CD4-positive, alpha-beta memory T cell (primary cell): ENCODE results near the gene ARL15. TPM values are rescaled to one million over a fixed set of nuclear protein-coding genes. Genes with fewer than 3 reads are reported as not detected.

ENCODE experiments used
- CTCF ChIA-PET: fragments of 350-600 bp; sonication (Branson Sonifier 250); formaldehyde crosslinking; loops from one replicate; lab custom pipeline; 2021; ENCODE audit warnings: inconsistent platforms; ENCODE audit not compliant: partially characterized antibody; lab: Charles Lee
- POLR2A ChIA-PET: fragments of 350-600 bp; sonication (Branson Sonifier 250); formaldehyde crosslinking; loops from one replicate; lab custom pipeline; 2021; ENCODE audit not compliant: partially characterized antibody; lab: Charles Lee
- DNase-seq, 5 donors: peaks; one replicate each; pipeline versions ENCODE4 v3.0.0 to v3.0.0-alpha.2; 2020 to 2022; ENCODE audit warnings: mixed read lengths in 1 of 5
- H3K27ac ChIP-seq: one replicate; pipeline ENCODE4 v1.7.0; 2013; ENCODE audit warnings: low read depth, low read length
- H3K27me3 ChIP-seq: 2 replicates; pipeline ENCODE4 v1.7.0; 2013; ENCODE audit warnings: mild to moderate bottlenecking, low read length, moderate library complexity; ENCODE audit not compliant: insufficient read depth
- H3K36me3 ChIP-seq: 2 replicates; pipeline ENCODE4 v1.7.0; 2013; ENCODE audit warnings: mild to moderate bottlenecking, low read length, moderate library complexity; ENCODE audit not compliant: insufficient read depth
- H3K4me1 ChIP-seq: 2 replicates; pipeline ENCODE4 v1.7.0; 2013; ENCODE audit warnings: mild to moderate bottlenecking, low read length, moderate library complexity; ENCODE audit not compliant: insufficient read depth
- H3K4me3 ChIP-seq, 2 donors: one replicate each; pipeline ENCODE4 v1.7.0; 2013; ENCODE audit warnings: low read length in 2 of 2, mild to moderate bottlenecking in 1 of 2
- H3K9me3 ChIP-seq, 2 donors: one replicate each; pipeline ENCODE4 v1.7.0; 2013; ENCODE audit warnings: low read length in 2 of 2, control low read depth in 1 of 2; ENCODE audit not compliant: control insufficient read depth in 1 of 2
- H3K27ac Mint-ChIP-seq, 7 donors: one replicate each; pipeline ENCODE4 v1.8.0; 2020 to 2021; ENCODE audit warnings: mixed read lengths in 7 of 7, mild to moderate bottlenecking in 6 of 7, inconsistent platforms in 3 of 7, moderate library complexity in 3 of 7
- H3K27me3 Mint-ChIP-seq, 2 donors: one replicate each; pipeline ENCODE4 v1.8.0; 2020 to 2021; ENCODE audit warnings: mixed read lengths in 2 of 2
- H3K36me3 Mint-ChIP-seq, 2 donors: one replicate each; pipeline ENCODE4 v1.8.0; 2020 to 2021; ENCODE audit warnings: mixed read lengths in 2 of 2, inconsistent platforms in 1 of 2, mild to moderate bottlenecking in 1 of 2
- H3K4me1 Mint-ChIP-seq, 4 donors: one replicate each; pipeline ENCODE4 v1.8.0; 2020 to 2021; ENCODE audit warnings: mixed read lengths in 4 of 4, mild to moderate bottlenecking in 1 of 4
- H3K4me3 Mint-ChIP-seq, 8 donors: one replicate each; pipeline ENCODE4 v1.8.0; 2020 to 2021; ENCODE audit warnings: mixed read lengths in 8 of 8, mild to moderate bottlenecking in 7 of 8, moderate library complexity in 6 of 8, inconsistent platforms in 3 of 8
- H3K9me3 Mint-ChIP-seq, 8 donors: one replicate each; pipeline ENCODE4 v1.8.0; 2020 to 2021; ENCODE audit warnings: mixed read lengths in 8 of 8, mild to moderate bottlenecking in 5 of 8, inconsistent platforms in 3 of 8, moderate library complexity in 1 of 8
- intact Hi-C: fragments of 100-400 bp; cut with micrococcal nuclease; formaldehyde crosslinking; loops from one replicate; pipeline ENCODE4 v1.15.1; 2023
- polyA plus RNA-seq, 2 donors: library from polyadenylated mRNA; unstranded; fragments of 300-500 nt; fragmentation: Illumina TruSeq; gene quantifications; one replicate each; pipeline ENCODE4 v1.2.3, GENCODE V29; 2021
- total RNA-seq, 2 experiments: library from RNA; stranded (reverse); gene quantifications; one replicate each; pipeline ENCODE4 v1.2.3, GENCODE V29; 2021

The ARL15 gene
- total and polyA plus RNA-seq, 4 experiments from 2014 or later: 14.0 to 29.8 (median 14.7) TPM

DNA sequence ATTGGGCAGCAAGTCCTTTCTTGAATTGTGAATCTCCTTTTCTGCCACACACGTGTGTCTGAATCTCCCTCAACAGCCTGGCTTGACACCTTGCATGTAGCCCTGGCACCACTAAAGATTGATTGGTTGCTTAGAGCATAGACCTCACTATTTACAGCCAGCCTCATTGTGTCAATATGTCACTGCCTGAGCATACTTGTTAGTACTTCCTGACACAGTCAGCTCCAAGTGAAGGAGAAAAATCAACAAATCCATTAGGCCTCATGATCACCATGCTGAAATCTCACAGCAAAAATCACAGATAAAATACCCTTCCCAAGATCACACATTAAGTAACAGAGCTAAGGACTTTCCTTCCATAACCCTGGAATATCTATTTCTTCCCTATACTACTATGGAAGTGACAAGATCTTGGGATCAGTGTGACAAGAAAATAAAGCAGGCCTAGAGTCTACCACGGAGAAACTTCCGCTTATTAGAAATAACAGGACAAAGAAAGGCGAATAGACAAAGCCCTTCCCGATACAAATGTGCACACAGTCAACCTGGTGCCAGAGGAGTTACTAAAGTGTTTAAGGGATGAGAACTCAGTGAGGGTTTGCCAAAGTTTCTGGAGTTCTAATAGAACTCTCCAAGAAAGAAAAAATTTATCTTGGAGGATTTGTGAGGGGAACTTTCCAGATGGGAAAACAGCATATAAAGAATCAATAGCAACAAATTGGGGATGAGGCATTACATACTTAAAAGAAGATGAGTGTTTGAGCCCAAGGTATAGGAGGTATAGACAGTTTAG is 5.6 kb upstream of the ARL15 start:
- POLR2A ChIA-PET: no interaction called here
- no peaks in the 10 kb centered on the region for H3K9me3 Mint-ChIP-seq
- H3K9me3 ChIP-seq: no peaks in the 10 kb centered on the region
- H3K27ac ChIP-seq: no peak overlapping the region
- no peak overlapping the region for H3K27ac Mint-ChIP-seq
- H3K27me3 ChIP-seq: peaks cover 5% of the 10 kb centered on the region
- CTCF ChIA-PET: interaction anchor here (1.9 kb wide), 1 partner anchor 73 kb away, joined by 8 read pairs; no protein-coding TSS in a partner anchor
- no peak for DNase-seq
- intact Hi-C loops: no loop called here
- H3K27me3 Mint-ChIP-seq: peaks cover 23 to 42% of the 10 kb centered on the region in 2 donors
- H3K4me3 Mint-ChIP-seq: no peak overlapping the region
- H3K36me3 Mint-ChIP-seq: peaks cover 0 to 2% of the 10 kb centered on the region in 2 donors
- peaks cover 0 to 5% (median 2%) of the 10 kb centered on the region in 4 donors for H3K4me1 Mint-ChIP-seq
- no peak overlapping the region for H3K4me3 ChIP-seq
- no peaks in the 10 kb centered on the region for H3K4me1 ChIP-seq
- H3K36me3 ChIP-seq: no peaks in the 10 kb centered on the region

DNA sequence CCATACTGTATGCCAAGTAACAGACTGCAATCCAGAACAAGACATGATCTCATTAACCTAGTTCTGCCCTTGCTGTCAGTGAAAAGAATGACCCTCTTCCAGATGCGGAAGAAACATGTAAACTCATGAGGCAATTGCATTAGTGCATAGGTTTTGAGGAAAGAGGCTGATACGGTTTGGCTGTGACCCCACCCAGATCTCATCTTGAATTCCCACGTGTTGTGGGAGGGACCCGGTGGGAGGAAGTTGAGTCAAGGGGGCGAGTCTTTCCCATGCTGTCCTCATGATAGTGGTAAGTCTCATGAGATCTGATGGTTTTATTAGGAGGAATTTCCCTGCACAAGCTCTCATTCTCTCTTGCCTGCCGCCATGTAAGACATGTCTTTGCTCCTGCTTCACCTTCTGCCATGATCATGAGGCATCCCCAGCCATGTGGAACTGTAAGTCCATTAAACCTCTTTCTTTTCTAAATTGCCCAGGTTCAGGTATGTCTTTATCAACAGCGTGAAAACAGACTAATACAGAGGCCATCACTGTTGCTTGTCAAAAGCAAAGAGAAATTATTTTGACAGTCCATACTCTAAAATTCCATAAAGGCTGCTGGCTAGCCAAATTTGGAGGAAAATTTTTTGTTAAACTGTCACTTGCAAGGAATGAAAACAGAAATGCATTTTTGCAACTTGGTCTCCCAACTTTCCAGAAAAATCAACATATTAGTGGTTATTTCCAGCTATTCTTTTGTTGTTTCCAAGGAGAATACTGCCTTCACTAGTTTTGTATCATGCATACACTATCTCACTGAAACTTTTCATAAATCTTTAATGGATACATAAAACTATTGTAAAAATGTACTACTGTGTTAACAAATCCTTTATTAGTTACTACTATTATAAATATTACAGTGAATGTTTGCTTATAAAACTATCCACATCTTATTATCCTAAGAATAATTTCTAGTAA is 3.2 kb upstream of the ARL15 start:
- Mint-ChIP-seq H3K4me1 (peaks cover 6 to 21% (median 12%) of the 10 kb centered on the region in 4 donors), H3K9me3 (peaks cover 0 to 4% (median 0%) of the 10 kb centered on the region in 8 donors), H3K4me3 (peak overlapping the region in 1 of 8 donors; percentile 42), H3K27me3 (peaks cover 13 to 30% of the 10 kb centered on the region in 2 donors), H3K27ac (no peak overlapping the region), H3K36me3 (peaks cover 0 to 10% of the 10 kb centered on the region in 2 donors)
- H3K4me3 ChIP-seq: no peak overlapping the region
- ChIA-PET CTCF (interaction anchor here (1.0 to 1.9 kb wide), 4 partner anchors 9 to 106 kb away, joined by 3 to 8 read pairs (median 4); no protein-coding TSS in a partner anchor), POLR2A (no interaction called here)
- H3K27ac ChIP-seq: no peak overlapping the region
- no peaks in the 10 kb centered on the region for H3K27me3 ChIP-seq
- H3K36me3 ChIP-seq: no peaks in the 10 kb centered on the region
- no peaks in the 10 kb centered on the region for H3K9me3 ChIP-seq
- peaks cover 10% of the 10 kb centered on the region for H3K4me1 ChIP-seq
- intact Hi-C loops: loop anchor here (5.0 kb wide), 2 partner anchors 836 to 994 kb away; partner anchors contain the start of genes DHX29 and MTREX
- no peak for DNase-seq

DNA sequence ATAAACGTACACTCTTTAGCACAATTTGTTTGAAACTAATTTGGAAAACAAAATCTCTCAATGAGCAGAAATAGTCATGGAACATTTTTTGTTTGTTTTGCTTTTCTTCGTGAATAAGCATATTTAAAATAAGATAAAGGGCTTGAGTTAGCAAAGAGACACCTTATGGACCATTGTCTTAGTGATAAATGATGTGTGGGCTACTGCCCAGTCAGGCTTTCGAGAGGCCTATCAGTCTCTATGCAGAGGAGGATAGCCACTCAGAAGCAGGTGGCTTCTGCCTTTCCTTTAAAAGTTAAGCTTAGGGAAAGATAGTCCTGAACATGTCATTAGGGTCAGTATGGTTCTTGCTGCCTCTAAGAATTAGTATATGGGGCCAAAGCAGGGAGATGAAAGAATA is 2.1 kb upstream of the ARL15 start:
- peak overlapping the region in 1 of 7 donors; percentile 36 for H3K27ac Mint-ChIP-seq
- intact Hi-C loops: loop anchor here (1.0 to 5.0 kb wide), 3 partner anchors 177 to 995 kb away; partner anchors contain the start of genes DHX29 and MTREX
- H3K27me3 ChIP-seq: no peaks in the 10 kb centered on the region
- no peak for DNase-seq
- no peak overlapping the region for H3K4me3 ChIP-seq
- H3K4me1 Mint-ChIP-seq: peaks cover 10 to 24% (median 17%) of the 10 kb centered on the region in 4 donors
- H3K9me3 ChIP-seq: no peaks in the 10 kb centered on the region
- H3K27me3 Mint-ChIP-seq: peaks cover 11 to 22% of the 10 kb centered on the region in 2 donors
- H3K4me1 ChIP-seq: peaks cover 16% of the 10 kb centered on the region
- H3K27ac ChIP-seq: no peak overlapping the region
- CTCF ChIA-PET: interaction anchor here (0.6 to 2.6 kb wide), 10 partner anchors 10 to 107 kb away, joined by 3 to 11 read pairs (median 4); no protein-coding TSS in a partner anchor
- no peaks in the 10 kb centered on the region for H3K36me3 ChIP-seq
- H3K9me3 Mint-ChIP-seq: peaks cover 0 to 4% (median 0%) of the 10 kb centered on the region in 8 donors
- peaks cover 0 to 10% of the 10 kb centered on the region in 2 donors for H3K36me3 Mint-ChIP-seq
- H3K4me3 Mint-ChIP-seq: peak overlapping the region in 4 of 8 donors; percentile 13 to 99 (median 78)
- POLR2A ChIA-PET: interaction anchor here (0.5 to 1.0 kb wide), 2 partner anchors 101 to 845 kb away, joined by 3 to 4 read pairs; no protein-coding TSS in a partner anchor

DNA sequence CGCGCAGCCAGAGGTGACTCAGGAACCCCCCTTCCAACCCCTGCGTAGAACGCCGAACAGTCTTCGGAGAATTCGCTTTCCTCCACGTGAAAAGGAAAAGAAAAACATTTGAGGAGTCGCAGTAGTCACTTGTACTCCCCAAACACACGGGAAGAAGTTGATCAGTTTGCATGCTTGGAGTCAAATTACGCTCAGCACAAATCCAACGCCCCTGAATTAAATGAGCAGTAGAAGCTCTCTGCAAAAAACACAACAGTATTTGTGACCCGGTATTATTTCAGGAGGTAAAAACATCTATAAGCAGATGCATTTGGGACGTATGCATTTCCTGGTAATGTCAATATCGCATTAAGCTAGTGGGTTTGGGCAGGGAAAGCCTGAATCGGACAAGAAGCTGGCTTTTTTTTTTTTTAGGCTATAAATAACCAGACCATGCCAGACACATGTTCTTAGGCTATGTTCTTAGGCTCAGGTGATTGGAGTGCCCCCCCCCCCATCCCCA is 854 bp upstream of the ARL15 start:
- peak overlapping the region; percentile 84 to 96 for H3K4me3 ChIP-seq
- intact Hi-C loops: loop anchor here (1.0 to 5.0 kb wide), 8 partner anchors 67 to 1202 kb away; partner anchors contain the start of genes DHX29, MOCS2 and MTREX

GRCh38 chr5:54309691-54310432 is 511 bp downstream of the ARL15 start:
- peaks cover 16% of the 10 kb centered on the region for H3K4me1 ChIP-seq

More for the DNA sequence above, 854 bp upstream of the ARL15 start:
- peak overlapping the region; percentile 94 to 98 (median 96) for H3K27ac Mint-ChIP-seq
- Histone ChIP-seq H3K27me3 (no peaks in the 10 kb centered on the region), H3K4me1 (peaks cover 16% of the 10 kb centered on the region), H3K36me3 (no peaks in the 10 kb centered on the region), H3K9me3 (no peaks in the 10 kb centered on the region), H3K27ac (peak overlapping the region; percentile 86)
- peak in 4 of 5 donors; percentile 4 to 27 (median 26) for DNase-seq
- H3K4me3 Mint-ChIP-seq: peak overlapping the region; percentile 91 to 99 (median 97)
- peaks cover 0 to 10% of the 10 kb centered on the region in 2 donors for H3K36me3 Mint-ChIP-seq
- H3K4me1 Mint-ChIP-seq: peaks cover 12 to 35% (median 26%) of the 10 kb centered on the region in 4 donors
- peaks cover 0 to 4% (median 0%) of the 10 kb centered on the region in 8 donors for H3K9me3 Mint-ChIP-seq
- ChIA-PET POLR2A (interaction anchor here (0.6 to 2.6 kb wide), 9 partner anchors 10 to 1510 kb away, joined by 3 to 8 read pairs (median 4); partner anchors contain the start of gene MOCS2), CTCF (interaction anchor here (0.7 to 2.6 kb wide), 14 partner anchors 9 to 1203 kb away, joined by 3 to 11 read pairs (median 4); partner anchors contain the start of gene NDUFS4)
- H3K27me3 Mint-ChIP-seq: peaks cover 7 to 13% of the 10 kb centered on the region in 2 donors

More at GRCh38 chr5:54309691-54310432, 511 bp downstream of the ARL15 start:
- Mint-ChIP-seq H3K4me3 (peak overlapping the region; percentile 91 to 99 (median 97)), H3K36me3 (peaks cover 0 to 10% of the 10 kb centered on the region in 2 donors), H3K9me3 (peaks cover 0 to 4% (median 0%) of the 10 kb centered on the region in 8 donors), H3K4me1 (peaks cover 14 to 35% (median 26%) of the 10 kb centered on the region in 4 donors), H3K27ac (peak overlapping the region; percentile 94 to 98 (median 96)), H3K27me3 (peaks cover 3 to 7% of the 10 kb centered on the region in 2 donors)
- intact Hi-C loops: loop anchor here (1.0 to 5.0 kb wide), 5 partner anchors 207 to 997 kb away; partner anchors contain the start of genes DHX29, MTREX and SNX18
- Histone ChIP-seq H3K4me3 (peak overlapping the region; percentile 47 to 96), H3K36me3 (no peaks in the 10 kb centered on the region), H3K27me3 (no peaks in the 10 kb centered on the region), H3K9me3 (no peaks in the 10 kb centered on the region), H3K27ac (peak overlapping the region; percentile 86)
- POLR2A ChIA-PET: interaction anchor here (0.7 to 2.6 kb wide), 12 partner anchors 9 to 1205 kb away, joined by 3 to 8 read pairs (median 4); partner anchors contain the start of genes MOCS2 and SNX18
- CTCF ChIA-PET: interaction anchor here (0.9 to 2.6 kb wide), 6 partner anchors 13 to 749 kb away, joined by 3 to 10 read pairs (median 6); partner anchors contain the start of gene NDUFS4
- DNase-seq: peak in 4 of 5 donors; percentile 18 to 52 (median 28)
